Measurements from ENCODE around the gene MRM1. TPM values are rescaled to one million over a fixed set of nuclear protein-coding genes. Genes with fewer than 3 reads are reported as not detected.

Gene MRM1
- total and polyA plus RNA-seq, 2 experiments from 2014 or later: 7.6 to 20.4 TPM

DNA sequence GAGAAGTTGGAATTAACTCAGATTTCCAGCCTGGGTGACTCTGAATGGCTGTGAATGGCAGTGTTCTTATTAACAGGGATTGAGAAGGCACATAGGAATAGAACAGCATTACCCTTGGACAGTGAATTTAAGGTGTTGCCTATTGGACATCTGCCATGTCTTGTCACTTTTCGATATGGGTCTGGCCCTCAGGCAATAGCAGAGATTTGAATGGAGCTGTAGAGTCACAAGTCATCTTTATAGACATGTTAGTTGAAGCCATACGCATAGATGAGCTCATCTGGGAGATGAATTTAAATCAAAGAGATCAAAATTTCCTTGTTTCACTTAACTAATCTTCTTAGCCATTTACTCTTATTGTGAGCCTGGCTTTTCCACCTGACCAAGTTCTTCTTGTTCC lies 24.6 kb upstream of the MRM1 start:
- H3K27ac Mint-ChIP-seq: no peak overlapping the region
- H3K9me2 ChIP-seq (ENCODE audit: insufficient read depth): no peaks in the 10 kb centered on the region
- H2AFZ ChIP-seq: no peak overlapping the region
- H3F3A ChIP-seq (replicated peaks; ENCODE audit: low read depth): no peaks in the 10 kb centered on the region
- no peaks in the 10 kb centered on the region for H3K27me3 ChIP-seq (ENCODE audit: insufficient read depth)
- peaks cover 38% of the 10 kb centered on the region for H3K36me3 Mint-ChIP-seq (ENCODE audit: low read depth)
- H3K4me3 ChIP-seq: no peak overlapping the region
- peaks cover 4% of the 10 kb centered on the region for H3K27me3 Mint-ChIP-seq (ENCODE audit: insufficient read depth, low read depth, poor library complexity)
- peaks cover 12% of the 10 kb centered on the region for H3K79me2 ChIP-seq (replicated peaks; ENCODE audit: insufficient read depth)
- H3K4me3 Mint-ChIP-seq: no peak overlapping the region
- DNase-seq (ENCODE audit: low spot score) (no peak), ATAC-seq (no peak)
- no peaks in the 10 kb centered on the region for H3K4me1 Mint-ChIP-seq
- H3K9me3 Mint-ChIP-seq: no peaks in the 10 kb centered on the region
- no peak overlapping the region for H3K4me2 ChIP-seq
- peaks cover 8% of the 10 kb centered on the region; the same call in 1 of the 2 replicates for H4K20me1 ChIP-seq (replicated peaks; ENCODE audit: insufficient read depth)
- peaks cover 29% of the 10 kb centered on the region for H3K36me3 ChIP-seq (ENCODE audit: insufficient read depth)
- no peaks in the 10 kb centered on the region for H3K4me1 ChIP-seq (ENCODE audit: insufficient read depth)
- TF ChIP-seq CREB1 (CRISPR knock-in tag; IDR thresholded peaks at IDR 0.05; ENCODE audit: low read depth) (no peak), STAT1 (IDR thresholded peaks at IDR 0.05; ENCODE audit: unreplicated experiment) (no peak), REST (IDR thresholded peaks at IDR 0.05; ENCODE audit: unreplicated experiment) (no peak), ZNF114 (CRISPR knock-in tag; IDR thresholded peaks at IDR 0.05) (no peak), ZNF331 (CRISPR knock-in tag; IDR thresholded peaks at IDR 0.05; ENCODE audit: low read depth) (no peak), JUNB (IDR thresholded peaks at IDR 0.05; ENCODE audit: unreplicated experiment) (no peak), NANOG (IDR thresholded peaks at IDR 0.05; ENCODE audit: borderline replicate concordance) (no peak), EZH2phosphoT487 (IDR thresholded peaks at IDR 0.05; ENCODE audit: unreplicated experiment) (no peak), POLR2AphosphoS5 (IDR thresholded peaks at IDR 0.05; ENCODE audit: low read depth) (no peak)
- TF ChIP-seq, protein P1, sequence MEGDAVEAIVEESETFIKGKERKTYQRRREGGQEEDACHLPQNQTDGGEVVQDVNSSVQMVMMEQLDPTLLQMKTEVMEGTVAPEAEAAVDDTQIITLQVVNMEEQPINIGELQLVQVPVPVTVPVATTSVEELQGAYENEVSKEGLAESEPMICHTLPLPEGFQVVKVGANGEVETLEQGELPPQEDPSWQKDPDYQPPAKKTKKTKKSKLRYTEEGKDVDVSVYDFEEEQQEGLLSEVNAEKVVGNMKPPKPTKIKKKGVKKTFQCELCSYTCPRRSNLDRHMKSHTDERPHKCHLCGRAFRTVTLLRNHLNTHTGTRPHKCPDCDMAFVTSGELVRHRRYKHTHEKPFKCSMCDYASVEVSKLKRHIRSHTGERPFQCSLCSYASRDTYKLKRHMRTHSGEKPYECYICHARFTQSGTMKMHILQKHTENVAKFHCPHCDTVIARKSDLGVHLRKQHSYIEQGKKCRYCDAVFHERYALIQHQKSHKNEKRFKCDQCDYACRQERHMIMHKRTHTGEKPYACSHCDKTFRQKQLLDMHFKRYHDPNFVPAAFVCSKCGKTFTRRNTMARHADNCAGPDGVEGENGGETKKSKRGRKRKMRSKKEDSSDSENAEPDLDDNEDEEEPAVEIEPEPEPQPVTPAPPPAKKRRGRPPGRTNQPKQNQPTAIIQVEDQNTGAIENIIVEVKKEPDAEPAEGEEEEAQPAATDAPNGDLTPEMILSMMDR (conservative IDR thresholded peaks at IDR 0.05; ENCODE audit: low read depth in 2 of 2): no peak
- TF ChIP-seq, protein P2, sequence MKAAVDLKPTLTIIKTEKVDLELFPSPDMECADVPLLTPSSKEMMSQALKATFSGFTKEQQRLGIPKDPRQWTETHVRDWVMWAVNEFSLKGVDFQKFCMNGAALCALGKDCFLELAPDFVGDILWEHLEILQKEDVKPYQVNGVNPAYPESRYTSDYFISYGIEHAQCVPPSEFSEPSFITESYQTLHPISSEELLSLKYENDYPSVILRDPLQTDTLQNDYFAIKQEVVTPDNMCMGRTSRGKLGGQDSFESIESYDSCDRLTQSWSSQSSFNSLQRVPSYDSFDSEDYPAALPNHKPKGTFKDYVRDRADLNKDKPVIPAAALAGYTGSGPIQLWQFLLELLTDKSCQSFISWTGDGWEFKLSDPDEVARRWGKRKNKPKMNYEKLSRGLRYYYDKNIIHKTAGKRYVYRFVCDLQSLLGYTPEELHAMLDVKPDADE (IDR thresholded peaks at IDR 0.05): no peak
- TF ChIP-seq, protein P3, sequence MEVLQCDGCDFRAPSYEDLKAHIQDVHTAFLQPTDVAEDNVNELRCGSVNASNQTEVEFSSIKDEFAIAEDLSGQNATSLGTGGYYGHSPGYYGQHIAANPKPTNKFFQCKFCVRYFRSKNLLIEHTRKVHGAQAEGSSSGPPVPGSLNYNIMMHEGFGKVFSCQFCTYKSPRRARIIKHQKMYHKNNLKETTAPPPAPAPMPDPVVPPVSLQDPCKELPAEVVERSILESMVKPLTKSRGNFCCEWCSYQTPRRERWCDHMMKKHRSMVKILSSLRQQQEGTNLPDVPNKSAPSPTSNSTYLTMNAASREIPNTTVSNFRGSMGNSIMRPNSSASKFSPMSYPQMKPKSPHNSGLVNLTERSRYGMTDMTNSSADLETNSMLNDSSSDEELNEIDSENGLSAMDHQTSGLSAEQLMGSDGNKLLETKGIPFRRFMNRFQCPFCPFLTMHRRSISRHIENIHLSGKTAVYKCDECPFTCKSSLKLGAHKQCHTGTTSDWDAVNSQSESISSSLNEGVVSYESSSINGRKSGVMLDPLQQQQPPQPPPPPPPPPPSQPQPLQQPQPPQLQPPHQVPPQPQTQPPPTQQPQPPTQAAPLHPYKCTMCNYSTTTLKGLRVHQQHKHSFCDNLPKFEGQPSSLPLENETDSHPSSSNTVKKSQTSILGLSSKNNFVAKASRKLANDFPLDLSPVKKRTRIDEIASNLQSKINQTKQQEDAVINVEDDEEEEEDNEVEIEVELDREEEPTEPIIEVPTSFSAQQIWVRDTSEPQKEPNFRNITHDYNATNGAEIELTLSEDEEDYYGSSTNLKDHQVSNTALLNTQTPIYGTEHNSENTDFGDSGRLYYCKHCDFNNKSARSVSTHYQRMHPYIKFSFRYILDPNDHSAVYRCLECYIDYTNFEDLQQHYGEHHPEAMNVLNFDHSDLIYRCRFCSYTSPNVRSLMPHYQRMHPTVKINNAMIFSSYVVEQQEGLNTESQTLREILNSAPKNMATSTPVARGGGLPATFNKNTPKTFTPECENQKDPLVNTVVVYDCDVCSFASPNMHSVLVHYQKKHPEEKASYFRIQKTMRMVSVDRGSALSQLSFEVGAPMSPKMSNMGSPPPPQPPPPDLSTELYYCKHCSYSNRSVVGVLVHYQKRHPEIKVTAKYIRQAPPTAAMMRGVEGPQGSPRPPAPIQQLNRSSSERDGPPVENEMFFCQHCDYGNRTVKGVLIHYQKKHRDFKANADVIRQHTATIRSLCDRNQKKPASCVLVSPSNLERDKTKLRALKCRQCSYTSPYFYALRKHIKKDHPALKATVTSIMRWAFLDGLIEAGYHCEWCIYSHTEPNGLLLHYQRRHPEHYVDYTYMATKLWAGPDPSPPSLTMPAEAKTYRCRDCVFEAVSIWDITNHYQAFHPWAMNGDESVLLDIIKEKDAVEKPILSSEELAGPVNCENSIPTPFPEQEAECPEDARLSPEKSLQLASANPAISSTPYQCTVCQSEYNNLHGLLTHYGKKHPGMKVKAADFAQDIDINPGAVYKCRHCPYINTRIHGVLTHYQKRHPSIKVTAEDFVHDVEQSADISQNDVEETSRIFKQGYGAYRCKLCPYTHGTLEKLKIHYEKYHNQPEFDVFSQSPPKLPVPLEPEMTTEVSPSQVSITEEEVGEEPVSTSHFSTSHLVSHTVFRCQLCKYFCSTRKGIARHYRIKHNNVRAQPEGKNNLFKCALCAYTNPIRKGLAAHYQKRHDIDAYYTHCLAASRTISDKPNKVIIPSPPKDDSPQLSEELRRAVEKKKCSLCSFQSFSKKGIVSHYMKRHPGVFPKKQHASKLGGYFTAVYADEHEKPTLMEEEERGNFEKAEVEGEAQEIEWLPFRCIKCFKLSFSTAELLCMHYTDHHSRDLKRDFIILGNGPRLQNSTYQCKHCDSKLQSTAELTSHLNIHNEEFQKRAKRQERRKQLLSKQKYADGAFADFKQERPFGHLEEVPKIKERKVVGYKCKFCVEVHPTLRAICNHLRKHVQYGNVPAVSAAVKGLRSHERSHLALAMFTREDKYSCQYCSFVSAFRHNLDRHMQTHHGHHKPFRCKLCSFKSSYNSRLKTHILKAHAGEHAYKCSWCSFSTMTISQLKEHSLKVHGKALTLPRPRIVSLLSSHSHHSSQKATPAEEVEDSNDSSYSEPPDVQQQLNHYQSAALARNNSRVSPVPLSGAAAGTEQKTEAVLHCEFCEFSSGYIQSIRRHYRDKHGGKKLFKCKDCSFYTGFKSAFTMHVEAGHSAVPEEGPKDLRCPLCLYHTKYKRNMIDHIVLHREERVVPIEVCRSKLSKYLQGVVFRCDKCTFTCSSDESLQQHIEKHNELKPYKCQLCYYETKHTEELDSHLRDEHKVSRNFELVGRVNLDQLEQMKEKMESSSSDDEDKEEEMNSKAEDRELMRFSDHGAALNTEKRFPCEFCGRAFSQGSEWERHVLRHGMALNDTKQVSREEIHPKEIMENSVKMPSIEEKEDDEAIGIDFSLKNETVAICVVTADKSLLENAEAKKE (CRISPR knock-in tag; IDR thresholded peaks at IDR 0.05): no peak
- no peak overlapping the region for H3K27ac ChIP-seq (ENCODE audit: low read depth)
